Measurements from ENCODE around the gene CCNT2. TPM values are rescaled to one million over a fixed set of nuclear protein-coding genes. Genes with fewer than 3 reads are reported as not detected.

The CCNT2 gene
- total RNA-seq, 1 experiment from 2014 or later = 43.8 TPM

GRCh38 chr2:134950886-134951285 lies 32.3 kb downstream of the CCNT2 start:
- Mint-ChIP-seq H3K27ac (ENCODE audit: unreplicated experiment) (no peak overlapping the region), H3K9me3 (ENCODE audit: low read depth, unreplicated experiment) (no peaks in the 10 kb centered on the region), H3K27me3 (ENCODE audit: unreplicated experiment) (no peaks in the 10 kb centered on the region), H3K4me3 (ENCODE audit: low read depth, unreplicated experiment) (no peak overlapping the region), H3K36me3 (ENCODE audit: insufficient read depth, unreplicated experiment) (peaks cover 61% of the 10 kb centered on the region), H3K4me1 (ENCODE audit: low read depth, unreplicated experiment) (peaks cover 8% of the 10 kb centered on the region)
- BruUV-seq (replicated peaks) = no TSS peak
- CTCF ChIA-PET = no interaction called here
- no peak for DNase-seq
- intact Hi-C loops (cut with micrococcal nuclease; ENCODE audit: unreplicated experiment) = no loop called here
- TF ChIP-seq, protein P1, sequence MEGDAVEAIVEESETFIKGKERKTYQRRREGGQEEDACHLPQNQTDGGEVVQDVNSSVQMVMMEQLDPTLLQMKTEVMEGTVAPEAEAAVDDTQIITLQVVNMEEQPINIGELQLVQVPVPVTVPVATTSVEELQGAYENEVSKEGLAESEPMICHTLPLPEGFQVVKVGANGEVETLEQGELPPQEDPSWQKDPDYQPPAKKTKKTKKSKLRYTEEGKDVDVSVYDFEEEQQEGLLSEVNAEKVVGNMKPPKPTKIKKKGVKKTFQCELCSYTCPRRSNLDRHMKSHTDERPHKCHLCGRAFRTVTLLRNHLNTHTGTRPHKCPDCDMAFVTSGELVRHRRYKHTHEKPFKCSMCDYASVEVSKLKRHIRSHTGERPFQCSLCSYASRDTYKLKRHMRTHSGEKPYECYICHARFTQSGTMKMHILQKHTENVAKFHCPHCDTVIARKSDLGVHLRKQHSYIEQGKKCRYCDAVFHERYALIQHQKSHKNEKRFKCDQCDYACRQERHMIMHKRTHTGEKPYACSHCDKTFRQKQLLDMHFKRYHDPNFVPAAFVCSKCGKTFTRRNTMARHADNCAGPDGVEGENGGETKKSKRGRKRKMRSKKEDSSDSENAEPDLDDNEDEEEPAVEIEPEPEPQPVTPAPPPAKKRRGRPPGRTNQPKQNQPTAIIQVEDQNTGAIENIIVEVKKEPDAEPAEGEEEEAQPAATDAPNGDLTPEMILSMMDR (IDR thresholded peaks at IDR 0.05; ENCODE audit: unreplicated experiment) = no peak

- DNase-seq = no peak
- no peak overlapping the region for H3K4me3 Mint-ChIP-seq (ENCODE audit: low read depth, unreplicated experiment)
- TF ChIP-seq, protein P1 (IDR thresholded peaks at IDR 0.05; ENCODE audit: unreplicated experiment) = no peak
- no peak overlapping the region for H3K27ac Mint-ChIP-seq (ENCODE audit: unreplicated experiment)
- intact Hi-C loops (cut with micrococcal nuclease; ENCODE audit: unreplicated experiment) = no loop called here
- no TSS peak for BruUV-seq (replicated peaks)
- H3K27me3 Mint-ChIP-seq (ENCODE audit: unreplicated experiment) = no peaks in the 10 kb centered on the region
- no peaks in the 10 kb centered on the region for H3K9me3 Mint-ChIP-seq (ENCODE audit: low read depth, unreplicated experiment)
- peaks cover 58% of the 10 kb centered on the region for H3K36me3 Mint-ChIP-seq (ENCODE audit: insufficient read depth, unreplicated experiment)
- peaks cover 8% of the 10 kb centered on the region for H3K4me1 Mint-ChIP-seq (ENCODE audit: low read depth, unreplicated experiment)
- CTCF ChIA-PET = no interaction called here
These were observed 34.0 kb downstream of the CCNT2 start for GRCh38 chr2:134952608-134953007.

DNA sequence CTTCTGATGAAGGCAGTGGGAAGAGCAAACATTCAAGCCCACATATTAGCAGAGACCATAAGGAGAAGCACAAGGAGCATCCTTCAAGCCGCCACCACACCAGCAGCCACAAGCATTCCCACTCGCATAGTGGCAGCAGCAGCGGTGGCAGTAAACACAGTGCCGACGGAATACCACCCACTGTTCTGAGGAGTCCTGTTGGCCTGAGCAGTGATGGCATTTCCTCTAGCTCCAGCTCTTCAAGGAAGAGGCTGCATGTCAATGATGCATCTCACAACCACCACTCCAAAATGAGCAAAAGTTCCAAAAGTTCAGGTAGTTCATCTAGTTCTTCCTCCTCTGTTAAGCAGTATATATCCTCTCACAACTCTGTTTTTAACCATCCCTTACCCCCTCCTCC lies 35.4 kb downstream of the CCNT2 start:
- H3K4me3 Mint-ChIP-seq (ENCODE audit: low read depth, unreplicated experiment) = no peak overlapping the region
- intact Hi-C loops (cut with micrococcal nuclease; ENCODE audit: unreplicated experiment) = no loop called here
- TF ChIP-seq, protein P1 (IDR thresholded peaks at IDR 0.05; ENCODE audit: unreplicated experiment) = no peak
- no TSS peak for BruUV-seq (replicated peaks)
- H3K27ac Mint-ChIP-seq (ENCODE audit: unreplicated experiment) = no peak overlapping the region
- no peaks in the 10 kb centered on the region for H3K9me3 Mint-ChIP-seq (ENCODE audit: low read depth, unreplicated experiment)
- H3K4me1 Mint-ChIP-seq (ENCODE audit: low read depth, unreplicated experiment) = peaks cover 8% of the 10 kb centered on the region
- DNase-seq = no peak
- CTCF ChIA-PET = no interaction called here
- H3K27me3 Mint-ChIP-seq (ENCODE audit: unreplicated experiment) = no peaks in the 10 kb centered on the region
- peaks cover 43% of the 10 kb centered on the region for H3K36me3 Mint-ChIP-seq (ENCODE audit: insufficient read depth, unreplicated experiment)

DNA sequence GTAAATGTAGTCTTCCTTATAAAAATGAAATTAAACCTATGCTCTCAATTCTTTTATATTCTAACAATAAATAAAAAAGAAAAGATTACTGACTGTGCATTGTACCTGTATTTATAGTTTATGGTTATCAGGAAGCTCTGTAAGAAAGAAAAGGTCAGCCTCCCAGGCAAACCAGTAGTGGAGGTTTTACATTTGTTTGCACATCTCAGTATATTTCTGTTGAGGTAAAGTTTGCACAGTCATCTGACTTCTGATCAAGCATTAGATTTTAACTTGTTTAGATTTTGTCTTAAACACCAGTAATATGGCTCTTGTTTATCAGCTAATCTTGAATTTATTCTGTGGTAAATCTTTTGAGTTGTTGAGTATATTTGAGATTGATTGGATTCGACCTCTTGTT lies 37.1 kb downstream of the CCNT2 start:
- TF ChIP-seq, protein P1 (IDR thresholded peaks at IDR 0.05; ENCODE audit: unreplicated experiment) = no peak
- Mint-ChIP-seq H3K4me3 (ENCODE audit: low read depth, unreplicated experiment) (no peak overlapping the region), H3K4me1 (ENCODE audit: low read depth, unreplicated experiment) (peaks cover 8% of the 10 kb centered on the region), H3K27ac (ENCODE audit: unreplicated experiment) (no peak overlapping the region), H3K27me3 (ENCODE audit: unreplicated experiment) (no peaks in the 10 kb centered on the region), H3K9me3 (ENCODE audit: low read depth, unreplicated experiment) (no peaks in the 10 kb centered on the region), H3K36me3 (ENCODE audit: insufficient read depth, unreplicated experiment) (peaks cover 35% of the 10 kb centered on the region)
- BruUV-seq (replicated peaks) = no TSS peak
- intact Hi-C loops (cut with micrococcal nuclease; ENCODE audit: unreplicated experiment) = no loop called here
- CTCF ChIA-PET = no interaction called here
- DNase-seq = no peak
